ENCODE measurements around the gene CRYGB.
"Not testable (repeated sequence)": the region's sequence is repeated elsewhere in the genome, so short reads cannot be mapped to it uniquely, and the experiment has no call there.

The CRYGB gene

GRCh38 chr2:208148803-208149202 is 2.8 kb upstream of the CRYGB start:
- no peak for DNase-seq

GRCh38 chr2:208147759-208148158 is 1.8 kb upstream of the CRYGB start:
- no peak for DNase-seq

GRCh38 chr2:208147008-208147407 is 1.1 kb upstream of the CRYGB start:
- no peak for DNase-seq

GRCh38 chr2:208142925-208143799 is 2.8 kb downstream of the CRYGB start:
- DNase-seq, result no peak

- no peak for DNase-seq
Measured at GRCh38 chr2:208142240-208142924, 3.6 kb downstream of the CRYGB start.

- DNase-seq, result no peak
Measured at GRCh38 chr2:208139447-208139846, 6.5 kb downstream of the CRYGB start.

GRCh38 chr2:208138334-208138733 is 7.6 kb downstream of the CRYGB start:
- DNase-seq, result not testable (repeated sequence)

- no peak for DNase-seq
Measured at GRCh38 chr2:208136716-208137094, 9.3 kb downstream of the CRYGB start.

- no peak for DNase-seq
Measured at GRCh38 chr2:208135794-208136715, 9.9 kb downstream of the CRYGB start.

GRCh38 chr2:208134928-208135586 is 10.9 kb downstream of the CRYGB start:
- DNase-seq, result no peak

GRCh38 chr2:208130712-208131110 is 15.2 kb downstream of the CRYGB start:
- DNase-seq, result no peak

GRCh38 chr2:208129744-208130711 is 15.9 kb downstream of the CRYGB start, which contains the start of gene CRYGC:
Gene CRYGC (minus strand): TSS chr2:208129828. CDS start chr2:208129792, 36 bp downstream.
- no peak for DNase-seq

GRCh38 chr2:208128136-208128535 is 17.8 kb downstream of the CRYGB start:
- no peak for DNase-seq

- no peak for DNase-seq
Measured at GRCh38 chr2:208127090-208127489, 18.9 kb downstream of the CRYGB start.

GRCh38 chr2:208125251-208125650 is 20.7 kb downstream of the CRYGB start:
- DNase-seq, result no peak

- DNase-seq, result not testable (repeated sequence)
Measured at GRCh38 chr2:208124013-208124715, 21.8 kb downstream of the CRYGB start, which contains the start of gene CRYGD. Gene CRYGD (minus strand): TSS chr2:208124524. CDS start chr2:208124473, 51 bp downstream.

- DNase-seq, result no peak
Measured at GRCh38 chr2:208122248-208122647, 23.7 kb downstream of the CRYGB start.

- no peak for DNase-seq
Measured at GRCh38 chr2:208118918-208119317, 27.0 kb downstream of the CRYGB start.

- not testable (repeated sequence) for DNase-seq
Measured at GRCh38 chr2:208117390-208117789, 28.6 kb downstream of the CRYGB start.

- no peak for DNase-seq
Measured at GRCh38 chr2:208112969-208113368, 33.0 kb downstream of the CRYGB start.
